Measurements from ENCODE around the gene TEKT3. TPM values are rescaled to one million over a fixed set of nuclear protein-coding genes. Genes with fewer than 3 reads are reported as not detected.

Gene TEKT3
- total RNA-seq, 2 experiments from 2014 or later: not detected

DNA sequence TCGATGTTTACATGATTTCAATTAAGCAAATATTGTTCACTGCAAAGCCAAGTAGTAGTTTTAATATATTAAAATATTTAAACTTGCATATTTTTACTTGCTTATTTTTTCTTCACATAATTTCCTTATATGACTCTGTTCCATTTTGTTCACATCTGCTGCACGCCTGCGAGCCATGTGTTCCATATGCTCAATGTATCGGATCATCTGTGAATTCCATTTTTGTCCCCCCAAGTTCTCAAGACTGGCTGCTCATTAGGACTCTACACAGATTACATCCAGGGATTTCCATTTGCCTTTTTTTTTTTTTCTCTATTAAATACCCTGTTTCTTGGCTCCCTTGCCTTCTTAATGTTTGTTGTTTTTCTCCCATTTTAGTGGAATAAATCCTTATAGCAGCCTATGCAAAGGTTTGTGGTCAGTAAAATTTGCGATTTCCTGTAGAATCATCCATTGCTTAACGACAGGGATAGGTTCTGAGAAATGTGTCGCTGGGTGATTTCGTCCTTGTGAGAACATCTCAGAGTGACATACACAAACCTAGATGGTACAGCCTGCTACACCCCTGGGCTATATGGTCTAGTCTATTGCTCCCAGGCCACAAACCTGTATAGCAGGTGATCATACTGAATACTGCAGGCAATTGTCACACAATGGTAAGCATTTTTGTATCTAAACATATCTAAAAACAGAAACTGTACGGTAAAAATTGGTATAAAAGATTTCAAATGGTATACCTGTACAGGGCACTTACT lies 30.2 kb upstream of the TEKT3 start:
- Histone ChIP-seq H4K20me1 (ENCODE audit: insufficient read depth, low read length) (no peaks in the 10 kb centered on the region), H3K9me3 (ENCODE audit: low read length) (no peaks in the 10 kb centered on the region), H2AFZ (ENCODE audit: low read length) (no peak overlapping the region), H3K79me2 (ENCODE audit: insufficient read depth, low read depth, low read length) (no peaks in the 10 kb centered on the region), H3K36me3 (ENCODE audit: insufficient read depth, low read length) (no peaks in the 10 kb centered on the region), H3K27ac (ENCODE audit: low read depth, low read length, poor library complexity, severe bottlenecking) (no peak overlapping the region), H3K4me2 (ENCODE audit: low read length) (no peak overlapping the region), H3K4me3 (ENCODE audit: low read depth, low read length, poor library complexity, severe bottlenecking) (no peak overlapping the region), H3K4me1 (ENCODE audit: insufficient read depth, low read length, poor library complexity, severe bottlenecking) (no peaks in the 10 kb centered on the region), H3K9me2 (ENCODE audit: insufficient read depth, low read length) (no peaks in the 10 kb centered on the region)
- intact Hi-C loops (cut with micrococcal nuclease; ENCODE audit: unreplicated experiment): no loop called here
- TF ChIP-seq CTCF (conservative IDR thresholded peaks at IDR 0.05; ENCODE audit: low read length) (no peak), EZH2phosphoT487 (IDR thresholded peaks at IDR 0.05; ENCODE audit: borderline replicate concordance, low read depth, low read length) (no peak)
- ChIA-PET CTCF (ENCODE audit: unreplicated experiment) (no interaction called here), POLR2A (no interaction called here)
- no peak for DNase-seq (ENCODE audit: low spot score)
- no TSS peak for BruUV-seq (replicated peaks)

- Histone ChIP-seq H3K9me3 (ENCODE audit: low read length) (no peaks in the 10 kb centered on the region), H3K27ac (ENCODE audit: low read depth, low read length, poor library complexity, severe bottlenecking) (no peak overlapping the region), H3K79me2 (ENCODE audit: insufficient read depth, low read depth, low read length) (no peaks in the 10 kb centered on the region), H3K4me1 (ENCODE audit: insufficient read depth, low read length, poor library complexity, severe bottlenecking) (no peaks in the 10 kb centered on the region), H4K20me1 (ENCODE audit: insufficient read depth, low read length) (no peaks in the 10 kb centered on the region), H3K4me2 (ENCODE audit: low read length) (no peak overlapping the region), H3K36me3 (ENCODE audit: insufficient read depth, low read length) (no peaks in the 10 kb centered on the region), H2AFZ (ENCODE audit: low read length) (no peak overlapping the region), H3K9me2 (ENCODE audit: insufficient read depth, low read length) (no peaks in the 10 kb centered on the region), H3K4me3 (ENCODE audit: low read depth, low read length, poor library complexity, severe bottlenecking) (no peak overlapping the region)
- BruUV-seq (replicated peaks): no TSS peak
- ChIA-PET CTCF (ENCODE audit: unreplicated experiment) (no interaction called here), POLR2A (no interaction called here)
- intact Hi-C loops (cut with micrococcal nuclease; ENCODE audit: unreplicated experiment): no loop called here
- no peak for DNase-seq (ENCODE audit: low spot score)
- no peak for TF ChIP-seq CTCF (conservative IDR thresholded peaks at IDR 0.05; ENCODE audit: low read length)
These were observed 27.2 kb upstream of the TEKT3 start for GRCh38 chr17:15368600-15368999.

DNA sequence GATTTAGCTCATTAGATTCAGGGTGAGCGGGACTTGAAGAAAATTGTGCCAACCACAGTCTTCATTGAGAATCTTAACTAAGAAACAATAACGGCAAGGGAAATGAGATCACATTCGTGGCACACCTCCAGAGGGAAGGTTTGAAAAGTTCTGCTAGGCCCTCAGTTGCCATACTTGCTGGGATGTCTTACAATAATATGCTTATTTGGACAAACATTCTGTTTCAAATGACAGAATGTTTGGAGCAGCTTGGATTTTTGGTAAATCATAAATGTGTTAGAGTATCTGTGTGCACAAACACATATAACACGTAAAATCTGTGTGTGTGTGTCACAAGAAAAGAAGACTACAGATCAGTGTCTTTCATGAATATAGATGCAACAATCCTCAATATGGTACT lies 24.6 kb upstream of the TEKT3 start:
- BruUV-seq (replicated peaks): no TSS peak
- Histone ChIP-seq H3K4me2 (ENCODE audit: low read length) (no peak overlapping the region), H3K27ac (ENCODE audit: low read depth, low read length, poor library complexity, severe bottlenecking) (no peak overlapping the region), H2AFZ (ENCODE audit: low read length) (no peak overlapping the region), H3K9me2 (ENCODE audit: insufficient read depth, low read length) (no peaks in the 10 kb centered on the region), H3K9me3 (ENCODE audit: low read length) (no peaks in the 10 kb centered on the region), H3K79me2 (ENCODE audit: insufficient read depth, low read depth, low read length) (no peaks in the 10 kb centered on the region), H3K4me3 (ENCODE audit: low read depth, low read length, poor library complexity, severe bottlenecking) (no peak overlapping the region), H3K4me1 (ENCODE audit: insufficient read depth, low read length, poor library complexity, severe bottlenecking) (no peaks in the 10 kb centered on the region), H3K36me3 (ENCODE audit: insufficient read depth, low read length) (no peaks in the 10 kb centered on the region), H4K20me1 (ENCODE audit: insufficient read depth, low read length) (no peaks in the 10 kb centered on the region)
- CTCF ChIA-PET (ENCODE audit: unreplicated experiment): no interaction called here
- DNase-seq (ENCODE audit: low spot score): no peak
- POLR2A ChIA-PET: no interaction called here
- intact Hi-C loops (cut with micrococcal nuclease; ENCODE audit: unreplicated experiment): no loop called here
- TF ChIP-seq CTCF (conservative IDR thresholded peaks at IDR 0.05; ENCODE audit: low read length) (no peak), EZH2phosphoT487 (IDR thresholded peaks at IDR 0.05; ENCODE audit: borderline replicate concordance, low read depth, low read length) (no peak)
